CD4-positive, alpha-beta T cell (primary cell): ENCODE data around the gene PRTFDC1. TPM values are rescaled to one million over a fixed set of nuclear protein-coding genes. Genes with fewer than 3 reads are reported as not detected.

Source experiments
- ATAC-seq: fragments of 200-7000 bp; cut with Tn5 transposase; one replicate; pipeline ENCODE4 v1.10.0; 2022; ENCODE audit warnings: mild to moderate bottlenecking; ENCODE audit not compliant: poor library complexity
- CTCF ChIA-PET: fragments of 350-600 bp; sonication (Branson Sonifier 250); formaldehyde crosslinking; loops from one replicate; lab custom pipeline; 2021; ENCODE audit warnings: antibody characterized with exemption, inconsistent platforms; lab: Charles Lee
- POLR2A ChIA-PET: fragments of 350-600 bp; sonication (Branson Sonifier 250); formaldehyde crosslinking; loops from one replicate; lab custom pipeline; 2021; ENCODE audit warnings: antibody characterized with exemption, inconsistent platforms; lab: Charles Lee
- DNase-seq, 14 experiments: peaks; one replicate each; pipeline ENCODE4 v3.0.0-alpha.2; 2013 to 2020; ENCODE audit warnings: mixed read lengths in 2 of 14
- H3K27ac ChIP-seq, 2 donors: one replicate each; pipeline versions ENCODE4 v1.5.1 to v1.7.0; 2013; ENCODE audit warnings: low read length in 2 of 2, low read depth in 1 of 2, mild to moderate bottlenecking in 1 of 2
- H3K27me3 ChIP-seq, 2 experiments: 1 replicate in 1 of 2; 2 replicates in 1 of 2; pipeline versions ENCODE4 v1.6.1 to v1.7.0; 2013; ENCODE audit warnings: low read length in 2 of 2, control low read depth in 1 of 2, mild to moderate bottlenecking in 1 of 2, moderate library complexity in 1 of 2; ENCODE audit not compliant: insufficient read depth in 2 of 2, control insufficient read depth in 1 of 2
- H3K36me3 ChIP-seq: one replicate; pipeline ENCODE4 v1.6.1; 2013; ENCODE audit warnings: low read length, control low read depth; ENCODE audit not compliant: insufficient read depth
- H3K4me1 ChIP-seq: one replicate; pipeline ENCODE4 v1.6.1; 2013; ENCODE audit warnings: low read length, control low read depth; ENCODE audit not compliant: insufficient read depth
- H3K4me3 ChIP-seq: one replicate; pipeline ENCODE4 v1.5.1; 2013; ENCODE audit warnings: mild to moderate bottlenecking, low read length, moderate library complexity
- H3K9me3 ChIP-seq, 2 experiments: 1 replicate in 1 of 2; 2 replicates in 1 of 2; pipeline versions ENCODE4 v1.6.1 to v1.7.0; 2013; ENCODE audit warnings: low read length in 2 of 2, mild to moderate bottlenecking in 2 of 2, control low read depth in 1 of 2, moderate library complexity in 1 of 2; ENCODE audit not compliant: control insufficient read depth in 1 of 2, insufficient read depth in 1 of 2
- H3K27ac Mint-ChIP-seq: one replicate; pipeline ENCODE4 v1.8.0; 2020; ENCODE audit warnings: mixed read lengths
- H3K27me3 Mint-ChIP-seq: one replicate; pipeline ENCODE4 v1.8.0; 2021; ENCODE audit warnings: mixed read lengths
- H3K36me3 Mint-ChIP-seq: one replicate; pipeline ENCODE4 v1.8.0; 2021; ENCODE audit warnings: low read depth, mixed read lengths
- H3K4me1 Mint-ChIP-seq: one replicate; pipeline ENCODE4 v1.8.0; 2021; ENCODE audit warnings: low read depth, mixed read lengths
- H3K4me3 Mint-ChIP-seq: one replicate; pipeline ENCODE4 v1.8.0; 2020; ENCODE audit warnings: mild to moderate bottlenecking, mixed read lengths
- H3K9me3 Mint-ChIP-seq: one replicate; pipeline ENCODE4 v1.8.0; 2020; ENCODE audit warnings: mixed read lengths
- CTCF ChIP-seq: fragments of 200-600 bp; IDR thresholded peaks from one replicate; pipeline ENCODE4 v1.8.0; 2022; ENCODE audit warnings: antibody characterized with exemption, mild to moderate bottlenecking
- intact Hi-C, 2 experiments: fragments of 100-400 bp; cut with DNase I in 1 of 2; cut with micrococcal nuclease in 1 of 2; formaldehyde crosslinking; loops; one replicate each; pipeline versions ENCODE4 v1.15.1 to v1.9.0; 2023 to 2025; cut with DNase I, micrococcal nuclease
- total RNA-seq, 174 experiments: library from RNA in 2 of 174; stranded (reverse) in 2 of 174; gene quantifications; one replicate each; pipeline ENCODE4 v1.2.3 and lab custom pipeline; 2021 to 2026

The PRTFDC1 gene
- total RNA-seq, 2 experiments from 2014 or later = 0.52 to 0.67 TPM

- ATAC-seq = no peak
- POLR2A ChIA-PET = interaction anchor here (2.6 kb wide), 1 partner anchor 331 kb away, joined by 11 read pairs; no protein-coding TSS in a partner anchor
- Mint-ChIP-seq H3K4me3 (peak overlapping the region; percentile 87), H3K4me1 (peaks cover 18% of the 10 kb centered on the region), H3K36me3 (no peaks in the 10 kb centered on the region), H3K9me3 (no peaks in the 10 kb centered on the region), H3K27me3 (no peaks in the 10 kb centered on the region), H3K27ac (peak overlapping the region; percentile 62)
- no peaks in the 10 kb centered on the region for H3K27me3 ChIP-seq
- CTCF ChIA-PET = no interaction called here
- H3K4me3 ChIP-seq = no peak overlapping the region
- intact Hi-C loops = loop anchor here (5.0 kb wide), 4 partner anchors 71 to 336 kb away; partner anchors contain the start of gene ARHGAP21 (in 1 of the 2)
- no peak overlapping the region for H3K27ac ChIP-seq
- H3K9me3 ChIP-seq = no peaks in the 10 kb centered on the region
- DNase-seq = no peak
- no peak for TF ChIP-seq CTCF
- H3K4me1 ChIP-seq = peaks cover 17% of the 10 kb centered on the region
- H3K36me3 ChIP-seq = no peaks in the 10 kb centered on the region
Observed at GRCh38 chr10:24953675-24954074, 1.3 kb upstream of the PRTFDC1 start.

- H3K27me3 ChIP-seq = no peaks in the 10 kb centered on the region
- no peaks in the 10 kb centered on the region for H3K9me3 Mint-ChIP-seq
- H3K4me3 Mint-ChIP-seq = peak overlapping the region; percentile 87
- ChIA-PET CTCF (interaction anchor here (0.7 kb wide), 1 partner anchor 68 kb away, joined by 3 read pairs; no protein-coding TSS in a partner anchor), POLR2A (interaction anchor here (1.1 to 2.6 kb wide), 3 partner anchors 227 to 330 kb away, joined by 5 to 11 read pairs (median 5); partner anchors contain the start of gene ARHGAP21)
- ATAC-seq (peak; percentile 77), DNase-seq (peak; percentile 7 to 80 (median 54))
- no peaks in the 10 kb centered on the region for H3K27me3 Mint-ChIP-seq
- TF ChIP-seq CTCF = peak; percentile 24
- peak overlapping the region; percentile 72 for H3K4me3 ChIP-seq
- H3K36me3 ChIP-seq = no peaks in the 10 kb centered on the region
- intact Hi-C loops = loop anchor here (1.0 to 5.0 kb wide), 5 partner anchors 71 to 336 kb away; partner anchors contain the start of gene ARHGAP21 (in 1 of the 2)
- no peaks in the 10 kb centered on the region for H3K36me3 Mint-ChIP-seq
- H3K4me1 ChIP-seq = peaks cover 17% of the 10 kb centered on the region
- H3K4me1 Mint-ChIP-seq = peaks cover 18% of the 10 kb centered on the region
- peak overlapping the region; percentile 62 for H3K27ac Mint-ChIP-seq
- no peaks in the 10 kb centered on the region for H3K9me3 ChIP-seq
- no peak overlapping the region for H3K27ac ChIP-seq
Observed at GRCh38 chr10:24952707-24953645, 570 bp upstream of the PRTFDC1 start.

DNA sequence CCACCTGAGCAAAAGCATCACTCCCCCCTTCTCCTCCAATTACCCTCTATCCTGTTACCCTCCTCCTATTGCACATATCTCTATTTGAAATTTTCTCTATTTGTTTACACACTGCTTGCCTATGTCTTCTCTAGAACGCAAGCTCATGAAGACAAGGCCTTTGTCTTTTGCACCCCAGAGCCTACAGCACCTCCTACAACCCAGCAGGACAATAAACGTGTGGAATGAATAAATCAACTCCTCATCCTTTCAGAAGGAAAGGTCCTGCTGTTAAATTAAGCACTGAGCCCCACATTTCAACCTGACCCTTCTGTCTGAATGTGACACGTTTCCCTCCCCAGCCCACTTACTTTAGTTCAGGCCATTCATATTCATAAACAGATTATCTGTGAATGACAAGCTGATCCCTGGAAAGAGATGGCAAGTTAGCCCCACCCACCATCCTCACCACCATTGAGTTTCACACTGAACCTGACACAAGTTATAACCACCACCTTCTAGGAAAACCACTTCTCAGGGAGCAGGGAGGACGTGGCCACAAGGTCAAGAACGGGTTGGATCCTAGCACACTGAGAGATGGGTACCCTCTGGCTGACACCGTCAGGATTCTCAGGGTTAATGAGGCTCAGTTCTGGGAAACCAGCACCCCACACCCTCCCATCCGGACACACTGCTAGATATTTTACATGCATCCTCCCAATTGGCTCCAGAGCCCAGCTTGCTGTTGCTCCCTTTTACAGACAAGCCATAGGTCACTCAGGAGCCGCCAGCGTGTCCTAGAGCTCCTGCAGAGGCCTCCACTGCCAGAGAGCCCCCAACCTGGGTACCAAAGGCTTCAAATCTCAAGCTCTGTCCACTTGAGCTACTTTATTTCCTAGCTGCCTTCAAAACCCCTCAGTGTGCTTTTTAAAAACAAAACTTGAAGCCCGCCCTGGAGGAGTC is 934 bp downstream of the PRTFDC1 start:
- peak in 4 of 14 experiments; percentile 1 to 19 (median 9) for DNase-seq
- Mint-ChIP-seq H3K36me3 (no peaks in the 10 kb centered on the region), H3K27me3 (no peaks in the 10 kb centered on the region), H3K27ac (peak overlapping the region; percentile 23), H3K9me3 (no peaks in the 10 kb centered on the region), H3K4me1 (peaks cover 18% of the 10 kb centered on the region), H3K4me3 (peak overlapping the region; percentile 78)
- peaks cover 17% of the 10 kb centered on the region for H3K4me1 ChIP-seq
- H3K4me3 ChIP-seq = peak overlapping the region; percentile 72
- TF ChIP-seq CTCF = no peak
- ChIA-PET POLR2A (interaction anchor here (1.0 to 2.6 kb wide), 4 partner anchors 64 to 329 kb away, joined by 4 to 11 read pairs (median 5); partner anchors contain the start of genes ARHGAP21 and ENKUR), CTCF (no interaction called here)
- intact Hi-C loops = loop anchor here (1.0 to 5.0 kb wide), 5 partner anchors 69 to 334 kb away; partner anchors contain the start of gene ARHGAP21 (in 1 of the 2)
- no peak overlapping the region for H3K27ac ChIP-seq
- H3K36me3 ChIP-seq = no peaks in the 10 kb centered on the region
- no peaks in the 10 kb centered on the region for H3K9me3 ChIP-seq
- no peak for ATAC-seq
- no peaks in the 10 kb centered on the region for H3K27me3 ChIP-seq
